Stimulated activated CD4-positive, alpha-beta T cell treated with anti-CD3 and anti-CD28 coated beads, Interleukin-2, amount 100 ng/mL, for 24 hours (primary cell): ENCODE results near the gene NCLN.
"Not testable (repeated sequence)": the region's sequence is repeated elsewhere in the genome, so short reads cannot be mapped to it uniquely, and the experiment has no call there.

Experiments used
- DNase-seq, 2 donors: peaks; one replicate each; pipeline ENCODE4 v3.0.0-alpha.2; 2020

The NCLN gene, protein sequence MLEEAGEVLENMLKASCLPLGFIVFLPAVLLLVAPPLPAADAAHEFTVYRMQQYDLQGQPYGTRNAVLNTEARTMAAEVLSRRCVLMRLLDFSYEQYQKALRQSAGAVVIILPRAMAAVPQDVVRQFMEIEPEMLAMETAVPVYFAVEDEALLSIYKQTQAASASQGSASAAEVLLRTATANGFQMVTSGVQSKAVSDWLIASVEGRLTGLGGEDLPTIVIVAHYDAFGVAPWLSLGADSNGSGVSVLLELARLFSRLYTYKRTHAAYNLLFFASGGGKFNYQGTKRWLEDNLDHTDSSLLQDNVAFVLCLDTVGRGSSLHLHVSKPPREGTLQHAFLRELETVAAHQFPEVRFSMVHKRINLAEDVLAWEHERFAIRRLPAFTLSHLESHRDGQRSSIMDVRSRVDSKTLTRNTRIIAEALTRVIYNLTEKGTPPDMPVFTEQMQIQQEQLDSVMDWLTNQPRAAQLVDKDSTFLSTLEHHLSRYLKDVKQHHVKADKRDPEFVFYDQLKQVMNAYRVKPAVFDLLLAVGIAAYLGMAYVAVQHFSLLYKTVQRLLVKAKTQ

DNA sequence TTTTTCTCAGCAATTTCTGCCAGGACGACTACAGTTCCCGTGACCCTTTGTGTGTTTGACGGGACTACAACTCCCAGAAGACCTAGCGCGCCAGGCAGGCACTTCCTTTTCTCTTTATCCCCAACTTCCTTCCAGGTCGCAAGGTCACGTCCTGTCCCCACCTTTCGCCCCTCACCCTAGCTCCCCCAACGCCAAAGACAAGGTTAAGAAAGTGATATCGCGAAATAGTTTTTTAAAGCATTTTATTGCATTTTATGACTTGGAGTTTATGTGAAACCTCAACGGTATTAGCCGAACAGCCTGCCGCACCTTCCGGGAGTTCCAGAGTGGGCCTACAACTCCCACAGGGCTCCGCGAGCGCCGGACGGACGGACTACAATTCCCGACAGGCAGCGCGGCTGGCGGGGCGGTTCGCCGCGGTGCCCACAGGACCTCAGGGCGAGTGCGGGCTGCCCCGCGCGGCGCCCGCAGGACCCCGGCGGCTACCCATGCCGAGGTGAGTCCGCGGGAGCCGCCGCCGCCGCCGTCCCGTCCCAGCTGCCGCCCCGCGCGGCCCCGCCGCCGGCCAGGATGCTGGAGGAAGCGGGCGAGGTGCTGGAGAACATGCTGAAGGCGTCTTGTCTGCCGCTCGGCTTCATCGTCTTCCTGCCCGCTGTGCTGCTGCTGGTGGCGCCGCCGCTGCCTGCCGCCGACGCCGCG lies at the start of gene NCLN:
NCLN (plus strand) TSS at position 470 of the 699 bp plus-strand sequence; CDS start at position 571, 101 bp downstream.
- peak; percentile 94 to 95 for DNase-seq

DNA sequence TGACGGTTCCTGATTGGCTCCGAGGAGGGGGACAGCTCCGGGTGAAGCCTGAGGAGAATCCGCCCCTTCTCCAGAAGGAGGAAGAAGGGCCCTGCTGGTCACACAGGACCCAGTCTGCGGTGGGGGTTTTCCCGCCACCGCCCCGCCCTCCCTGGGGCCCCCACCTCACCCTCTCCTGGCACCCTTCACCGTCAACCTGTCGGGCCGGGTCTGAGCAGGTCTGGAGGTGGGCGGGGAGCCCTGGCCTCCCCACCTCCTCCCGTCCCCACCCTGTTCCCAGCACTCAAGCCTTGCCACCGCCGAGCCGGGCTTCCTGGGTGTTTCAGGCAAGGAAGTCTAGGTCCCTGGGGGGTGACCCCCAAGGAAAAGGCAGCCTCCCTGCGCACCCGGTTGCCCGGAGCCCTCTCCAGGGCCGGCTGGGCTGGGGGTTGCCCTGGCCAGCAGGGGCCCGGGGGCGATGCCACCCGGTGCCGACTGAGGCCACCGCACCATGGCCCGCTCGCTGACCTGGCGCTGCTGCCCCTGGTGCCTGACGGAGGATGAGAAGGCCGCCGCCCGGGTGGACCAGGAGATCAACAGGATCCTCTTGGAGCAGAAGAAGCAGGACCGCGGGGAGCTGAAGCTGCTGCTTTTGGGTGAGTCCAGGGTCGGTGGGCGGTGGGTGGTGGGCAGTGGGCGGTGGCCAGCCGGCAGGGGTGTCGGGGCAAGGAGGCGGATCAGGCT lies 49.6 kb upstream of the NCLN start, which contains the start of gene GNA15:
GNA15 (plus strand) TSS at position 73 of the 723 bp plus-strand sequence; CDS start at position 491, 418 bp downstream.
- DNase-seq = peak; percentile 38 to 52

DNA sequence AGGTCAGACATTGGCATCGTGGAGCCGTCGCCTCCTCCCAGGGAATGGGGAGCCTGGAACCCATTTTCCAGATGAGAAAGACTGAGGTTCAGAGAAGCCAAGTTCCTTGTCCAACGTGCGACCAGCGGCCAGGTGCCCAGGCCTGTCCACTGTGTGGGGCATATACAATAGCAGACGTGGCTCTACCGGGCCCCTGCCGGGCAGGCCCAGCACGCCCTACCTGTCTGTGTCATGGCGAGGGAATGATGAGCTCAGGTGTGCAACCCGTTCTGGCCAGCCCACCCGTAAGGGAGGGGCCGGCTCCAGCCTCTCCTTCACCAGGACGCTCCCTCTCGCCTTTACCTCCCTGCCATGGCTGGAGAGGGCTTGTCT lies 49.1 kb upstream of the NCLN start:
- no peak for DNase-seq

DNA sequence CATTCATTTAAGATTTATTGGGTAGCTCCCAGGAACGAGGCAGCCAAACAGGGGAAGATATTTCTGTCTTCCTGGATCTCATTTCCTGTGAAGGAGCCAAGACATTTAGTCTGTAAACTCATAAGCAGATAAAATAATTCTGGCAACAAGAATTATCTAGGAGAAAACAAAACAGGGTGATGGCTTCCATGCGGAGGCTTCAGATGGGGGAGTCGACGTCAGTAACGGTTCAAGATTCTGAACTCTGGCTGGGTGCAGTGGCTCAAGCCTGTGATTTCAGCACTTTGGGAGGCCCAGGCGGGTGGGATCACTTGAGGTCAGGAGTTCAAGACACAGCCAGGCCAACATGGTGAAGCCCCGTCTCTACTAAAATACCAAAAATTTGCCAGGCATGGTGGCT lies 48.6 kb upstream of the NCLN start:
- no peak for DNase-seq

DNA sequence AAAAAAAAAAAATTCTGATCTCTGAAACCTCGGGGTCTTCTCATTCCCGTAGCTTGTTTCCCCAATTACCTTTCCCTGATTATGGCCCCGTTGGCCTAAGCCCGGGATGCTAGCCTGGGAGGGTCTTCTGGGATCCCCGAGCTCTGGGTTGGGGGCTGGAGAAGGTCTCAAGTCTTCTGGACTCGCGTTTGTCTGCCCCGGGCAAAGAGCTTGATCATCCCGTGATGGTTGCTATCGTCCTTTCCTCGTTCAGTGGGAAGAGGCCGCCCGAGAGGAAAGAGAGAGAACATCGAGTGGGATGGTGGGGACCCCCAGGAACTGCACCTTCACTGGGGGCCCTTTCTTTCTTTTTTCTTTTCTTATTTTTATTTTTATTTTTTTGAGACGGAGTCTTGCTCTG lies 47.5 kb upstream of the NCLN start:
- no peak for DNase-seq

DNA sequence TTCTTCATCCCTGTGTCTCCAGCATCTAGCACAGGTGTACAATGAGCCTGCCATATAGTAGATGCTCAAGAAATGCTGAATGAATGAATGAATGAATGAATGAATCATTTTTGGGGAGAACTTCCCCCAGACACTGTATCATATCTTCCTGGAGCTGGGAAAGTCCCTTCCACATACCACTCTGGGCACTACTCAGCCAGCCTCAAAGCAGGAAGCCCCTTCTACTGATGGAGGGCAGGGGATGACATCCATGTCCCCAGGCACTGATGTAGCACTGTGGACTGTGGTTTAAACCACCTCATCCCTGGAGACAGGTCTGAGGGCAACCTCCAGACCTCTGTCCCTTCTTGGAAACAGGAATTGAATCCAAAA lies 45.1 kb upstream of the NCLN start:
- DNase-seq = no peak

DNA sequence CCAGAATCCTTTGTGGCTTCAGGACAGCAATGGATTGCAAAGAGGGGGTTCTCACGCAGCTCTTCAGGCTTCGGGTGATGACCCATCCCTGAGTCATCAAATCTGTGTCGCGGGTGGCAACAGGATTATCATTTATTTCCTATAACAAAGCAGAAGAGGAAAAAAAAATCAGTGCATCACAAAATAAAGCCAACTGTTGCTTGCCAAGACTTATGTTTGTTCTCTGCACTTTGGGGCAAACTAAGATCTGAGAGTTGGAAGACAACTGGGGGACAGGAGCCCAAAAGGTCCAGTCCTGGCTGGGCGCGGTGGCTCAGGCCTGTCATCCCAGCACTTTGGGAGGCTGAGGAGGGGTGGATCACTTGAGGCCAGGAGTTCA lies 43.4 kb upstream of the NCLN start:
- peak; percentile 59 to 64 for DNase-seq

DNA sequence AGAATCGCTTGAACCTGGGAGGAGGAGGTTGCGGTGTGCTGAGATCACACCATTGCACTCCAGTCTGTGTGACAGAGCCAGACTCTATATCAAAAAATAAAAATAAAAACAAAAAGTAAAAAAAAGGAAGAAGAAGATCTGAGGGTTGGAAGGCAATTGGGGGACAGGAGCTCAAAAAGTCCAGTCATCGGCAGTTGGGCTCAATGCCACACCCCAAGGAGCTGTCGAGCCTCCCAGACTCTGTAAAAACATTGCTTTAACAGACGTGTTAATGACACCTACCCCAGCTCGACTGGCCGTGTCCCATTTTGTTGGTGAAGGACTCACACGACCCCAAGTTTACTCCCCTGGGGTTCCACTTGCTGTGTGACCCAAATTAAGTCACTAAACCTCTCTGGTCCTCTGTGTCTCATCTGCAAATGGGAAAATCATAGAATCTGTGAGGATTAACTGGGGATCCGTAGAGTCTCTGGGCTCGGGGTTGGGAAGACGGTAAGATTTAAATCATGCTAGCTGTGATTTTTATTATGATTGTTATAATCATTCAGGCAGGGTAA lies 42.9 kb upstream of the NCLN start:
- DNase-seq = no peak

DNA sequence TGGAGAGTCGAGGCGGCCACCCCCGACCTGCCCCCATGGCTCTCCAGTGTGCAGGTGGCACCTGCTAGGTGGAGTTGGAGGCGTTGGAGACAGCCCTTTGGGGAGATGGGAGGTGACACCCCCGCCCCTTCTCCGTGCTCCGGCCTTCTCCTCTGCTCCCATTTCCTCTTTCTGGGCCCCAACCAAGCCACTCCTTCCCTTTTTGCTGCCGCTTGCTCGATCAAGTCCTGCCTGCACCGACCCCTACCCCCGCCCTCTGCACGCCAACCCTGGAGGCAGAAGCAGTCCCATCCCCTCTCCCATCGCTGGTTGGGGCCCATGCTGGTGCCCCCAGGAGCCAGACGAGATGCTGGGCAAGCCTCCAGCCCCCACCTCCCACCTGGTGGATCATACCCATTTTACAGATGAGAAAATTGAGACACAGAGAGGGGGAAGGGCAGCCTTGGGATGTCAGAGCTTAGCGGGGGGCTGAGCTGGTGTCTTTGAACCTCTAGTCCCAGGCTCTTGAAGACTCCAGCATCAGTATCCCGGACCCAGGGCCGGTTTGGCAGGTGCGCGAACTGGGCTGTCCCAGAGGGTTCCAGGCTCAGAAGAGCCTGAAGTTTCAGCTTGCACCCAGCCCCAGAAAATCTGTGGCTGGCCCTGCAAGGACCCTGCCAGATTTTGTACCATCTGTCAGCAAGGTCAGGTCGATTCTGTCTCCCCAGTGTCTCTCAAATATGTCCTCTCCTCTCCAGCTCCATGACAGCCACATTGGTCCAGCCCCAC lies 39.6 kb upstream of the NCLN start:
- DNase-seq = no peak

DNA sequence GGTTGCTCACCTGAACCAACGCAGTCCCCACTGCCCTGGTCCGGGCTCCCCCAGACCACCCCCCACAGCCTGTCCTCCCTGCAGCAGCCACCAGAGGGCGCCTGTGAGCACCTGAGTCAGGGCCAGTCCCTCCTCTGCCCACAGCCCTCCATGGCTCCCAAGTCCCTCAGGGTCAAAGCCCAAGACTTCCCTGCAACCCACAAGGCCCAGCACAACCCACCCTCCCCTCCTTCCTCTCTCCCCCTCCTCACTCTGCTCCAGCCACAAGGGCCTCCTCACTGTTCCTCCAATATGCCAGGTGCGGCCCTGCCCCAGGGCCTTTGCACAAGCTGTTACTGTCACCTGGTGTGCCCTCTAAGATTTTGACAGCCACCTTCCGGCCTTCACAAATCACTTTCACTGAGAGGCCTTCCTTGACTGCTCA lies 39.0 kb upstream of the NCLN start:
- DNase-seq = peak; percentile 77 to 78

DNA sequence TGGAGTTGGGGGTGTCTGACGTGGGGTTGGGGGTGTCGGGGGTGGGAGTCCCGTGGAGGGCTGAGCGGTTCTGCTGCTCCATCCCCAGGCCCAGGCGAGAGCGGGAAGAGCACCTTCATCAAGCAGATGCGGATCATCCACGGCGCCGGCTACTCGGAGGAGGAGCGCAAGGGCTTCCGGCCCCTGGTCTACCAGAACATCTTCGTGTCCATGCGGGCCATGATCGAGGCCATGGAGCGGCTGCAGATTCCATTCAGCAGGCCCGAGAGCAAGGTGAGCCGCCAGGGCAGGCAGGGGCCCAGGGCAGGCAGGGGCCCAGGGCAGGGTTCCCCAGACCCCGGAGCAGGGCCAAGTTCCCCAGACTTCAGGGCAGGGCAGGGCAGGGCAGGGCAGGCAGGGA lies 37.2 kb upstream of the NCLN start:
- DNase-seq = no peak

DNA sequence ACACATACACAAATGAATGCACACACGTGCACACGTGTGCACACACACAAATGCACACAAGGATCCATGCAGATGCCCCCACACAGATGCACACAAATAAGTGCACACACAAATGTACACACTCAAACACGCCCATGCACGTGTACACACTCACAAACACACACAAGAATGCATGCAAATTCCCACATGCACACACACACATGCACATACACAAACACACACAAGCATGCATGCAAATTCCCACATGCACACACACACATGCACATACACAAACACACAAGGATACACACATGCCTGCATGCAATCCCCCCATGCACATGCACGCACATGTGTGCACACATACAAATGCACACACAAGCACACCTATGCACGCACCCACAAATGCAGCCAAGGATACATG lies 36.6 kb upstream of the NCLN start:
- DNase-seq = no peak

DNA sequence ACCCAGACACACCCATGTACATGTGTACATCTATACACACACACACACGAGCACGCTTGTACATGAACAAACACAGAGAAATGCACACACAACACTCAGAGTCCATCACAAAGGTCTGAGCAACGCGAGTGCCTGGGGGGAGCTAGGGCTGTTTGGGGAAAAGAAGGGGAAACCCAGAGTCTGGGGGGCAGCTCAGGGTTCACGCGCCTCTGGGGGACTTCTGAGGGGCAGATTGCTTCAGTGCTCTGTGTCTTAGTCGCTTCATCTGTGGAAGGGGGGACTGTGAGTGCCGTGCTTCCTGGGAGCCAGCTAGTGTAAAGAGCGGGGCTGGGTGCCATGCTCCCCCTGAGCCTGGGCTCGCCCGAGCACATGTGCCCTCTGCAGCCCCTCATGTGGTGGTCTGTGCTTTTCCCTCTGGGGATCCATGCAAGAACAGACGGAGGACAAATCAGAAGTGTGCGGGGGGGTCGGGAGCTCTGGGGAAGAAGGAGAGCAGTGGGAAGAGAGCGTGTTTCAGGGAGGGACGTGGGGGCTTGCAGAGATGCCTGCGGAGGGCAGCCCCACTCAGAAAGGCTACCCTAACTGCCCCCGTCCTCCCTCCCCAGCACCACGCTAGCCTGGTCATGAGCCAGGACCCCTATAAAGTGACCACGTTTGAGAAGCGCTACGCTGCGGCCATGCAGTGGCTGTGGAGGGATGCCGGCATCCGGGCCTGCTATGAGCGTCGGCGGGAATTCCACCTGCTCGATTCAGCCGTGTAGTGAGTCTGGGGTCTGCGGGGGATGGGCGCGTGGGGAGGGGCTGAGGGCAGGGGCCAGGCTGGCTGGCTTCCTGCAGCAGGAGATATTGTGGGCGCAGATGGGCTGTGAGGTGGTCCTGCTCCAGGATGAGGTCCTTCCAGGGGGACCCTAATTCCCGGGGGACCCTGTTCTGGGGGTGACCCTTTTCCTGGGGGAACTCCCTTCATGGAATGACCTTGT lies 35.9 kb upstream of the NCLN start:
- DNase-seq = no peak

DNA sequence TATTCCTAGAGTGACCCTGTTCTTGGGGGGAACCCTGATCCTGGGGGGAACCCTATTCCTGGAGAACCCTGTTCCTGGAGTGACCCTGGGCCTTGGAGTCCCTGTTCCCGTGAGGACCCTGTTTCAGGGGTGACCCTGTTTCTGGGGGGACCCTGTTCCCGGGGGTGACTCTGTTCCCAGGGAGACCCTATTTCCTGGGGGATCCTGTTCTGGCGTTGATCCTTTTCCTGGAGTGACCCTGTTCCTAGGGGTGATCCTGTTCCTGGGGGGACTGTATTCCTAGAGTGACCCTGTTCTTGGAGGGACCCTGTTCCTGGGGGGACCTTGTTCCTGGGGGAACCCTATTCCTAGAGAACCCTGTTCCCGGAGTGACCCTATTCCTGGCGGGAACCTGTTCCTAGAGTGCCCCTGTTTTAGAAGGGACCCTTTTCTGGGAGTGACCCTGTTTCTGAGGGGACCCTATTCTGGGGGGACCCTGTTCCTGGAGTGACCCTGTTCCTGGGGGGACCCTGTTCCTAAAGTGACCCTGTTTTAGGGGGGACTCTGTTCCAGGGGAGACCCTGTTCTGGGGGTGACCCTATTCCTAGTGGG lies 34.9 kb upstream of the NCLN start:
- no peak for DNase-seq

DNA sequence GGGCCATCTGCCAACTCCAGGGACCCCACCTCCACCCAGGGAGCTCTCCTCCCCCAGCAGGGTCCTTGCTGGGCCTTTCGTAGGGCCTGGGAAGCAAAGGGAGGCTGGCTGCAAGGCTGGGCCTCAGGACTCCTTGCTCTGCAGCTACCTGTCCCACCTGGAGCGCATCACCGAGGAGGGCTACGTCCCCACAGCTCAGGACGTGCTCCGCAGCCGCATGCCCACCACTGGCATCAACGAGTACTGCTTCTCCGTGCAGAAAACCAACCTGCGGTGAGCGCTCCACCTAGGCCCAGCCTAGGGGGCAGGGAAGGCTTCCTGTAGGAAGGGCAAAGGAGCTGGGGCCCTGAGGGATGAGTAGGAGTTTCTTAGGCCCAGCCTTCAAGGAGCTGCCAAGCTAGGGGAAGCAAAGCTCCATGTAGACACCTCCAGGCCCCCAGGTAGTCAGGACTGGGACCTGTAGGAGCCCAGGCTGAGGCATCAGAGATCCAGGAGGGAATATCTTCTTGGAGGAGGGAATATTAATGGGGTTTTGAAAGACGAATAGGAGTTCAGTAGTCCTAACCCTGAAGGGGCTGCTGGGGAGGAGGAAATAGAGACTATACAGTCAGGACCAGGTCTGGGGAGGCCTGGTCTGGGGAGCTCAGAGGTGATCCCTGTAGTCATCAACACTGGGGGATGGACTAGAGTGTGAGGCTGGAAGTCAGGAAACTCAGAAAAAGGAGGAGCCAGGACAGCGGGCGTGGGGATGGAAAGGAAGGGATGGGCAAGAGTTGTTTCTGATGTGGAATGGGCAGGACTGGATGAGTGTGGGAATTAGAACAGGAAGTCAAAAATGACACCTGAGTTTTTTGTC lies 33.9 kb upstream of the NCLN start:
- DNase-seq = no peak

DNA sequence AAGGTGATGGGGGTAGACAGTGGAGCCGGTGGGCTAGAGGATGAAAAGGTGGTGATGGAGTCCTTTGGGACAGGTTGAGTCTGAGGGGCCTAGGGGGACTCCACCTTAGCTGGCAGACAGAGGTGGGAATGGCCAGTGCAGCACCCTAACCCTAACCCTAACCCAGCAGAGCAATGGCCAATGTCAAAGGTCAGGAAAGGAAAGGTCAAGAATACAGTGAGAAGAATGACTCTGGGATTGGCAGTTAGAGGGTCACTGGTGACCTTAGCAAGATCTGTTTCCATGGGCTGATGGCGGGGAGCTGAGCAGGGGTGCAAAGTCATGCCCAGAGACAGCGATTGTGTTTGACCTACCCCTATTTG lies 33.3 kb upstream of the NCLN start:
- DNase-seq = no peak

DNA sequence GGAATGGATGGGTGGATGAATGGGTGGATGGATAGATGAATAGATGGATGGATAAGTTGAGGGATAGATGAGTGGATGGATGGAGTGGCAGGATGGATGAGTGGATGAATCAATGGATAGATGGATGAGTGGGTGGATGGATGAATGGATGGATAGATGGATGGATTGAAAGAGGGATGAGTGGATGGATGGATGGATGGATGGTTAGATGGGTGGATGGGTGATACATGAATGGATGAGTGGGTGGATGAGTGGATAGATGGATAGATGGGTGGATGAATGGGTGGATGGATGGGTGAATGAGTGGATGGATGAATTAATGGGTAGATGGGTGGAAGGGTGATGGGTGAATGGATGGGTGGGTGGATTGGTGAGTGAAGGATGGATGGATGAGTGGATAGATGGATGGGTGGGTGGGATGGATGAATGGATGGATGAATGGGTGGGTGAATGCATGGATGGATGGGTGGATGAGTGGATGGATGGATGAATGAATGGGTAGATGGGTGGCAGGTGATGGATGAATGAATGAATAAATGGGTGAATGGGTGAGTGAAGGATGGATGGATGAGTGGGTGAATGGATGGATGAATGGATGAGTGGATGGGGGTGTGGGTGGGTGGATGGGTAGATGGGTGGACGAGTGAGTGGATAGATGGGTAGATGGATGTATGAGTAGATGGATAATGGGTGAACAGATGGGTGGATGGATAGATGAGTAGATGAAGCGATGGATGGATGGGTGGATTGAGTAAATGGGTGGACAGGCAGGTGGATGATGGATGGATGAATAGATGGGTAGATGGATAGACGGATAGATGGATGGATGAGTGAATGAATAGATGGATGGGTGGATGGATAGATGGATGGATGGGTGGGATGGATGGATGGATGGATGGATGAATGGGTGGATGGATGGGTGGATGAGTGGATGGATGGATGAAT lies 32.2 kb upstream of the NCLN start:
- no peak for DNase-seq

DNA sequence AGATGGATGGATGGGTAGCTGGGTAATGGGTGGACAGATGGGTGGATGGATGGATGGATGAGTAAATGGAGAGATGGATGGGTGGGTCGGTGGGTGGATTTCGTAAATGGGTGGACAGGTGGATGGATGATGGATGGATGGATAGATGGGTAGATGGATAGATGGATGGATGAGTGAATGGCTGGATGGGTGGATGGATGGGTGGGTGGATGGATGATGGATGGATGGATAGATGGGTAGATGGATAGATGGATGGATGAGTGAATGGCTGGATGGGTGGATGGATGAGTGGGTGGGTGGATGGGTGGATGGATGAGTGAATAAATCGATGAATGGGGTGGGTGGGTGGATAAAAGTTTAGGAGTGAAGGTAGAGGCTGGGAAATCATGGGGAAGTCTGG lies 31.3 kb upstream of the NCLN start:
- DNase-seq = not testable (repeated sequence)
